Adrenal gland (tissue), 12 donors: ENCODE measurements around the gene TRIM72. TPM values are rescaled to one million over a fixed set of nuclear protein-coding genes. Genes with fewer than 3 reads are reported as not detected.
"Not testable (repeated sequence)": the region's sequence is repeated elsewhere in the genome, so short reads cannot be mapped to it uniquely, and the experiment has no call there.

Source experiments
- DNase-seq, 7 donors: peaks; one replicate each; pipeline ENCODE4 v3.0.0-alpha.2; 2019 to 2020
- H3K27ac ChIP-seq, 5 donors: fragments of 200-600 bp; sonication (generic) in 4 of 5; 1 replicate in 3 of 5; 2 replicates in 2 of 5; pipeline versions ENCODE4 v1.5.1 to v1.8.0; 2016 to 2020; ENCODE audit warnings: mild to moderate bottlenecking in 1 of 5
- H3K27me3 ChIP-seq: fragments of 200-600 bp; 2 replicates; pipeline ENCODE4 v1.8.0; 2021
- H3K36me3 ChIP-seq, 2 donors: fragments of 200-600 bp; replicated peaks in 1 of 2; 1 replicate in 1 of 2; 2 replicates in 1 of 2; pipeline versions ENCODE4 v1.5.1 to v1.8.0; 2018 to 2022
- H3K4me1 ChIP-seq, 2 donors: fragments of 200-600 bp; replicated peaks in 1 of 2; 1 replicate in 1 of 2; 2 replicates in 1 of 2; pipeline versions ENCODE4 v1.5.1 to v1.8.0; 2018 to 2021
- H3K4me3 ChIP-seq, 4 donors: fragments of 200-600 bp; sonication (generic) in 3 of 4; one replicate each; pipeline ENCODE4 v1.5.1; 2016 to 2018
- H3K9me3 ChIP-seq, 3 donors: fragments of 200-600 bp; sonication (generic) in 1 of 3; replicated peaks in 1 of 3; 1 replicate in 2 of 3; 2 replicates in 1 of 3; pipeline versions ENCODE4 v1.5.1 to v1.8.0; 2016 to 2021
- POLR2A ChIP-seq, 2 donors: fragments of 450-650 bp; IDR thresholded peaks; one replicate each; pipeline ENCODE4 v1.6.1; 2017; ENCODE audit warnings: antibody characterized with exemption in 2 of 2, mild to moderate bottlenecking in 2 of 2, moderate library complexity in 1 of 2
- WGBS, 4 donors: extraction: QIAGEN DNeasy Blood & Tissue Kit in 2 of 4; methylation state at CpG; one replicate each; pipeline versions ENCODE4 v1.1.5 to v1.1.7; 2013 to 2017; 5-methylcytosine and 5-hydroxymethylcytosine counted together
- intact Hi-C, 2 donors: fragments of 100-400 bp; cut with DNase I; formaldehyde crosslinking; loops; one replicate each; pipeline versions ENCODE4 v1.14.1 to v1.15.0; 2022 to 2023
- polyA plus RNA-seq, 3 donors: library from polyadenylated mRNA; stranded (reverse); fragments of 200-250 nt in 2 of 3; fragments of 350-450 nt in 1 of 3; fragmentation: Illumina TruSeq in 1 of 3; extraction: RNeasy Lipid Tissue Mini Kit (QIAGEN cat#74804) in 1 of 3; gene quantifications; one replicate each; pipeline ENCODE4 v1.2.3, GENCODE V29; 2013 to 2014
- total RNA-seq, 9 donors: library from RNA; depleted of rRNA in 4 of 9; stranded (reverse); fragments of >200 nt in 4 of 9; fragments of 120-200 nt in 1 of 9; fragmentation: NEBNext Ultra II Directional in 1 of 9; extraction: Animal tissue kit (Norgen Biotek cat#: 25700) in 1 of 9; gene quantifications; one replicate each; pipeline versions ENCODE4 v1.1.0 to v1.2.4, GENCODE V29; 2013 to 2023
- TF ChIP-seq, protein P1 (sequence below), 6 experiments: fragments of 450-650 bp in 4 of 6; fragments of 200-600 bp in 2 of 6; sonication (generic) in 1 of 6; IDR thresholded peaks; 1 replicate in 5 of 6; 2 replicates in 1 of 6; pipeline versions ENCODE4 v1.5.1 to v1.8.0; 2016 to 2021; ENCODE audit warnings: antibody characterized with exemption in 6 of 6, mild to moderate bottlenecking in 2 of 6, moderate library complexity in 1 of 6
- donor health status: healthy with polysubstance abuse.
- donor health status: Bipolar disorder and iron deficiency.
- donor health status: DM: yes; HTN: yes; CAD: no.
- donor health status: DM: no; HTN: no; CAD: no.
- donor health status: DM: no; HTN: no; CAD: no.
- donor health status: DM: yes; HTN: yes; CAD: no.

Gene TRIM72
- total and polyA plus RNA-seq, 12 donors: 0.03 to 0.24 (median 0.06) TPM; not detected in 7

DNA sequence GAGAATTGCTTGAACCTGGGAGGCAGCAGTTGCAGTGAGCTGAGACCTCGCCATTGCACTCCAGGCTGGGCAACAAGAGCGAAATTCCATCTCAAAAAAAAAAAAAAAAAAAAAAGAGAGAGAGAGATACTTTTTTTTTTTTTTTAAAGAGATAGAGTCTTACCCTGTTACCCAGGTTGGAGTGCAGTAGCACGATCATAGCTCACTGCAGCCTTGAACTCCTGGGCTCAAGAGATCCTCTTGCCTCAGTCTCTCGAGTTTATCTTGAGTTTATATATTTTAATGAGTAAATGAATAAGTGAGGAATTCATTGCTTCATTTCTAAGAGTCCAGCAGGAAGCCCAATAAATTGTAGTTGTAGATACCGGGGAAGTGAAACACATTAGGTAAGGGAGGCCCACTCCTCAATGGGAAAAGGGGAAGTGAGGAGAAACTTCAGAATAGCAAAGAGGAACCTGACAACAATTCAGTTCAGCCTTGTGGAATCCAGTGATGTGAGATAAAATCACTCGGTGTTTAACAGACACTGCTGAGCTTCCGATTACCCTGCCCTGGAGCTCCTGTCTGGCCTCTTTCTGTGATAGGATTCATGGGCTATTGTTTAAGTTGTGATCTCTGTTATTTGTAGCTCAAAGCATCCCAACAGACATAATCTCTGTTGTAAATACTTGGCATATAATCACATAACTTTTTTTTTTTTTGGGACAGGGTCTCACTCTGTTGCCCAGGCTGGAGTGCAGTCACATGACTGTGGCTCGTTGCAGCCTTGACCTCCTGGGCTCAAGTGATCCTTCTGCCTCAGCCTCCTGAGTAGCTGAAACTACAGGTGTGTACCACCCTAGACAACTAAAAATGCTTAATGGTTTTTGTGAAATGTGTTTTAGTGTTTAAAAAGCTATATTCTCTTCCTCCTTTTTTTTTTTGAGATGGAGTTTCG lies 30.1 kb downstream of the TRIM72 start:
- DNase-seq: no peak
- H3K9me3 ChIP-seq: no peaks in the 10 kb centered on the region
- peaks cover 10% of the 10 kb centered on the region for H3K27me3 ChIP-seq
- no peak overlapping the region for H3K27ac ChIP-seq
- intact Hi-C loops: no loop called here
- H3K36me3 ChIP-seq: no peaks in the 10 kb centered on the region
- H3K4me3 ChIP-seq: no peak overlapping the region
- WGBS, 4 donors: 50 to 60% (median 58%) methylated on average over 8 to 9 of the region's 9 CpGs
- no peaks in the 10 kb centered on the region for H3K4me1 ChIP-seq
- TF ChIP-seq, protein P1, sequence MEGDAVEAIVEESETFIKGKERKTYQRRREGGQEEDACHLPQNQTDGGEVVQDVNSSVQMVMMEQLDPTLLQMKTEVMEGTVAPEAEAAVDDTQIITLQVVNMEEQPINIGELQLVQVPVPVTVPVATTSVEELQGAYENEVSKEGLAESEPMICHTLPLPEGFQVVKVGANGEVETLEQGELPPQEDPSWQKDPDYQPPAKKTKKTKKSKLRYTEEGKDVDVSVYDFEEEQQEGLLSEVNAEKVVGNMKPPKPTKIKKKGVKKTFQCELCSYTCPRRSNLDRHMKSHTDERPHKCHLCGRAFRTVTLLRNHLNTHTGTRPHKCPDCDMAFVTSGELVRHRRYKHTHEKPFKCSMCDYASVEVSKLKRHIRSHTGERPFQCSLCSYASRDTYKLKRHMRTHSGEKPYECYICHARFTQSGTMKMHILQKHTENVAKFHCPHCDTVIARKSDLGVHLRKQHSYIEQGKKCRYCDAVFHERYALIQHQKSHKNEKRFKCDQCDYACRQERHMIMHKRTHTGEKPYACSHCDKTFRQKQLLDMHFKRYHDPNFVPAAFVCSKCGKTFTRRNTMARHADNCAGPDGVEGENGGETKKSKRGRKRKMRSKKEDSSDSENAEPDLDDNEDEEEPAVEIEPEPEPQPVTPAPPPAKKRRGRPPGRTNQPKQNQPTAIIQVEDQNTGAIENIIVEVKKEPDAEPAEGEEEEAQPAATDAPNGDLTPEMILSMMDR (IDR thresholded peaks at IDR 0.05): no peak
- TF ChIP-seq POLR2A (IDR thresholded peaks at IDR 0.05): no peak

DNA sequence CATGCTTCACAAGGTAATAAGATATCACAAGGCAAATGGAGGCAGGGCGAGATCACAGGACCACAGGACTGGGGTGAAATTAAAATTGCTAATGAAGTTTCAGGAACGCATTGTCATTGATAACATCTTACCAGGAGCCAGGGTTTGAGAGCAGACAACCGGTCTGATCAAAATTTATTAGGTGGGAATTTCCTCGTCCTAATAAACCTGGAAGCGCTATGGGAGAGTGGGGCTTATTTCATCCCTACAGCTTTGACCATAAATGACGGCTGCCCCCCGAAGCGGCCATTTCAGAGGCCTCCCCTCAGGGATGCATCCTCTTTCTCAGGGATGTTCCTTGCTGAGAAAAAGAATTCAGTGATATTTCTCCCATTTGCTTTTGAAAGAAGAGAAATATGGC lies 31.7 kb downstream of the TRIM72 start:
- H3K9me3 ChIP-seq, DNase-seq, H3K4me3 ChIP-seq, H3K27ac ChIP-seq, intact Hi-C loops, H3K36me3 ChIP-seq, H3K4me1 ChIP-seq: not testable (repeated sequence)
- 32 to 44% (median 37%) methylated on average over 8 of the region's 8 CpGs for WGBS, 4 donors
- H3K27me3 ChIP-seq: peaks cover 10% of the 10 kb centered on the region

DNA sequence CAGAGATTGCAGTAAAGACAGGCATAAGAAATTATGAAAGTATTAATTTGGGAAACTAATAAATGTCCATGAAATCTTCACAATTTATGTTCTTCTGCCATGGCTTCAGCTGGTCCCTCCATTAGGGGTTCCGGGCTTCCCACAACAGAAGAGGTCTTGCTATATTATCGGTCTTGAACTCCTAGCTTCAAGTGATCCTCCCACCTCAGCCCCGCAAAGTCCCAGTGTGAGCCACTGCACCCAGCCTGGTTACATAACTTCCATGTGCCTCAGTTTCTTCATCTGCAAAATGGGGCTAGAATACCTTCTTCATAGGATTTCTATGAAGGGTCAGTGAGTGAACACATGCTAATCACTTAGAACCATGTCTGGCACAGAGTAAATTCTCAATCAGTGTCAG lies 32.4 kb downstream of the TRIM72 start:
- intact Hi-C loops: no loop called here
- H3K4me3 ChIP-seq: no peak overlapping the region
- TF ChIP-seq, protein P1 (IDR thresholded peaks at IDR 0.05): no peak
- TF ChIP-seq POLR2A (IDR thresholded peaks at IDR 0.05): no peak

DNA sequence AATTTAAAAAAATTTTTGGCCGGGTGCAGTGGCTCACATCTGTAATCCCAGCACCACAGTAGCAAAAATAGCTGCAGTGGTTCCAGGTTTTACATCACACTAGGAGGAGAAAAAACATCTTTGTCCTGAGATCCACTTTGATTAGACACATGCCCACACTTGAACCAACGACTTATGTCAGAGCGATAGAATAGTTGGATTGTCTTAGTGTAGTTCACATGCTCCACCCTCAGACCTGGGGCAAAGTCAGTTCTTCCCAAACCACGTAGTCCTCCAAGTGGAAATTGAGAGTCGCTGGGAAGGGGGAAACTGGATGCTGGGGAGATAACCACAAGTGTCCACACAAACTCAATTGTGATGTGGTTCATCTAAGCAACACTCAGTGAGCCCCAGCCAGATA lies 34.4 kb downstream of the TRIM72 start:
- intact Hi-C loops: no loop called here
- Histone ChIP-seq H3K4me1 (peaks cover under 1 to 4% of the 10 kb centered on the region in 2 donors), H3K27me3 (peaks cover 10% of the 10 kb centered on the region), H3K9me3 (no peaks in the 10 kb centered on the region), H3K36me3 (no peaks in the 10 kb centered on the region), H3K4me3 (no peak overlapping the region), H3K27ac (no peak overlapping the region)
- WGBS, 4 donors: 74 to 80% (median 76%) methylated on average over 5 of the region's 5 CpGs
- no peak for DNase-seq
- TF ChIP-seq POLR2A (IDR thresholded peaks at IDR 0.05): no peak
- TF ChIP-seq, protein P1 (IDR thresholded peaks at IDR 0.05): no peak

More for the DNA sequence above, 32.4 kb downstream of the TRIM72 start:
- H3K4me1 ChIP-seq: no peaks in the 10 kb centered on the region
- H3K9me3 ChIP-seq: no peaks in the 10 kb centered on the region
- no peak overlapping the region for H3K27ac ChIP-seq
- no peak for DNase-seq
- H3K27me3 ChIP-seq: peaks cover 10% of the 10 kb centered on the region
- WGBS, 4 donors: 88 to 94% (median 91%) methylated on average over 3 of the region's 3 CpGs
- H3K36me3 ChIP-seq: no peaks in the 10 kb centered on the region
